Measurements from ENCODE around the gene RIT2. TPM values are rescaled to one million over a fixed set of nuclear protein-coding genes. Genes with fewer than 3 reads are reported as not detected.
A peak's percentile ranks its signal among the peaks of the same experiment; 100 is the strongest.

The RIT2 gene
- total and polyA plus RNA-seq, 8 donors, result not detected

DNA sequence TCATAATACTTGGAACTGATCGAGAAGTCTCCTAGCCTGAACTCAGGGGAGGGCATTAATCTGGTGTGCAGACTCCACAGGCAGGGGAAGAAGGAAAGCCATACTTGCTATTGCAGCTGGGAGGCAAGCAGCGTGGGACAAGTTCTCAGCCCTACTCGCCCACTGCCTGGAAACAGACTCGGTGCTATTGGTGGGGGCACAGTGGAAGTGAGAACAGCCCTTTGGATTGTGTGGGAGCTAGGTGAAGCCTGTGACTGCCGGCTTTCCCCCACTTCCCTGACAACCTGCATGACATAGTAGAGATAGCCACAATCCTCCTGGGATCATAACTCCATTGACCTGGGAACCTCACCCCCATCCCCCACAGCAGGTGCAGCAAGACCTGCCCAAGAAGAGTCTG, 301.3 kb downstream of the RIT2 start:
- no peaks in the 10 kb centered on the region for H3K27me3 ChIP-seq
- TF ChIP-seq POLR2AphosphoS5 (IDR thresholded peaks at IDR 0.05) (no peak), POLR2A (IDR thresholded peaks at IDR 0.05) (no peak), EP300 (IDR thresholded peaks at IDR 0.05) (no peak)
- TF ChIP-seq, protein P1, sequence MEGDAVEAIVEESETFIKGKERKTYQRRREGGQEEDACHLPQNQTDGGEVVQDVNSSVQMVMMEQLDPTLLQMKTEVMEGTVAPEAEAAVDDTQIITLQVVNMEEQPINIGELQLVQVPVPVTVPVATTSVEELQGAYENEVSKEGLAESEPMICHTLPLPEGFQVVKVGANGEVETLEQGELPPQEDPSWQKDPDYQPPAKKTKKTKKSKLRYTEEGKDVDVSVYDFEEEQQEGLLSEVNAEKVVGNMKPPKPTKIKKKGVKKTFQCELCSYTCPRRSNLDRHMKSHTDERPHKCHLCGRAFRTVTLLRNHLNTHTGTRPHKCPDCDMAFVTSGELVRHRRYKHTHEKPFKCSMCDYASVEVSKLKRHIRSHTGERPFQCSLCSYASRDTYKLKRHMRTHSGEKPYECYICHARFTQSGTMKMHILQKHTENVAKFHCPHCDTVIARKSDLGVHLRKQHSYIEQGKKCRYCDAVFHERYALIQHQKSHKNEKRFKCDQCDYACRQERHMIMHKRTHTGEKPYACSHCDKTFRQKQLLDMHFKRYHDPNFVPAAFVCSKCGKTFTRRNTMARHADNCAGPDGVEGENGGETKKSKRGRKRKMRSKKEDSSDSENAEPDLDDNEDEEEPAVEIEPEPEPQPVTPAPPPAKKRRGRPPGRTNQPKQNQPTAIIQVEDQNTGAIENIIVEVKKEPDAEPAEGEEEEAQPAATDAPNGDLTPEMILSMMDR (IDR thresholded peaks at IDR 0.05), result no peak
- WGBS, 5 donors, result 87 to 96% (median 92%) methylated on average over 5 of the region's 5 CpGs
- no peaks in the 10 kb centered on the region for H3K4me1 ChIP-seq
- DNase-seq, result no peak
- no peak overlapping the region for H3K27ac ChIP-seq
- intact Hi-C loops (cut with DNase I; ENCODE audit: low total_unique reads), result no loop called here
- H3K9me3 ChIP-seq, result no peaks in the 10 kb centered on the region
- H3K4me3 ChIP-seq, result no peak overlapping the region
- no peaks in the 10 kb centered on the region for H3K36me3 ChIP-seq

DNA sequence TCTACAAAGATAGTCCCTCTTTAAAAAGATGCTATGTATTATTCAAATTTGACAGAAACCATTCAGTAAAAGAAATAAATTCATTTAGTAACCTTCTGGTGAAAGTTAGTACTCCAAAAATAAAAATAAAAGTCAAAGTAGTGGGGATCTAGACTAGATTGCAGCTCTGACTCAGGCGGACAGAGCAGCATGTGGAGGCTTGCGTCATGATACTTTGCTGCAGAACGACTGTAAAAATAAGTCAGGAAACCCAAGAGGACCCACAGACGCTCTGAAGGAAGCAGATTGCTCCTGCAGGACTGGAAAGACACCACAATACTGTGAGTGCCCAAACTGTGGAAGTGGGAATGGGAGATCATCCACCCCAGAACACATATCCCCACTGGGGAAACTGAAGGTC, 301.9 kb downstream of the RIT2 start:
- Histone ChIP-seq H3K9me3 (no peaks in the 10 kb centered on the region), H3K4me3 (no peak overlapping the region), H3K36me3 (no peaks in the 10 kb centered on the region), H3K27ac (no peak overlapping the region), H3K27me3 (no peaks in the 10 kb centered on the region), H3K4me1 (no peaks in the 10 kb centered on the region)
- WGBS, 5 donors, result 77 to 93% (median 81%) methylated on average over 4 of the region's 4 CpGs
- intact Hi-C loops (cut with DNase I; ENCODE audit: low total_unique reads), result no loop called here
- no peak for DNase-seq
- TF ChIP-seq EP300 (IDR thresholded peaks at IDR 0.05) (no peak), POLR2AphosphoS5 (IDR thresholded peaks at IDR 0.05) (no peak), POLR2A (IDR thresholded peaks at IDR 0.05) (no peak)
- TF ChIP-seq, protein P1 (IDR thresholded peaks at IDR 0.05), result no peak

DNA sequence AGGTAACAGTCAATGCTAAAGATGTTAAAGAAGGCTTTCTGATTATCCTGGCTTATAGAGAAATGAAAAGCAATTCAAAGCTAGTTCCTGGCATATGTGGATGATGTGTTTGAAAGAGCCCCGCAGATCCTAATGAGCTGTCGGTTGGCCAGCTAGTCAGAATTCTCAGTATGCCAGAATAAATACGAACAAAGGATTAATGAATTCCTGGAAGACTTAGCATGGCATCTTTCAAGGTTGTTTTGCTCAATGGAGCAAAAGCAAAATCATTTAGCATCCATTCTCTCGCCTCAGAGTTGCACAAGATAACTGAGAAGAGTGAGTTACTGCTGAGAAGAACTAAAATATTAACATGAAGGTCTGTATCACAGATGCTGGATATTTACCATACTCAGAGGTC, 307.6 kb downstream of the RIT2 start:
- H3K4me1 ChIP-seq, result no peaks in the 10 kb centered on the region
- H3K9me3 ChIP-seq, result no peaks in the 10 kb centered on the region
- intact Hi-C loops (cut with DNase I; ENCODE audit: low total_unique reads), result no loop called here
- no peak for DNase-seq
- 55 to 83% (median 82%) methylated on average over 4 of the region's 4 CpGs for WGBS, 5 donors
- H3K4me3 ChIP-seq, result no peak overlapping the region
- no peaks in the 10 kb centered on the region for H3K27me3 ChIP-seq
- no peak for TF ChIP-seq POLR2A (IDR thresholded peaks at IDR 0.05)
- no peak for TF ChIP-seq POLR2AphosphoS5 (IDR thresholded peaks at IDR 0.05)
- no peak for TF ChIP-seq EP300 (IDR thresholded peaks at IDR 0.05)
- TF ChIP-seq, protein P1 (IDR thresholded peaks at IDR 0.05), result no peak
- no peak overlapping the region for H3K27ac ChIP-seq
- no peaks in the 10 kb centered on the region for H3K36me3 ChIP-seq

DNA sequence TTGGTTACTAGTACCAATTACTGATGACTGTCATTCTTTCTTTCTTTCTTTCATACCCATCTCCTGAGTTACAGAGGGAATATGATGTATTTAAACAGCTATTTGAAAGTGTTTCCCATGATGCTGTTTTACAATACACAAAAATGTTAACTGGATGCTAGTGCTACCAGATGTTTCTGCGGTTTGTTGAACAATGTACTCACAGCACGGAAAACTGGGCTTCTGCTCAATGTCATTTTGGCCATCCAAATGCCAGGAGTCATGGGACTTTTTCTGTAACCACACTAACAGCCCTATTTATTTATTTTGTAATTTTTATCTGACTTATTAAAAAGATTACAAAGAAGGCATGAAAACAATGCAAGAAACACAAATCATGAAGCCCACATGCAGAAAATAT, 313.8 kb downstream of the RIT2 start:
- Histone ChIP-seq H3K4me3 (no peak overlapping the region), H3K9me3 (no peaks in the 10 kb centered on the region), H3K27me3 (no peaks in the 10 kb centered on the region), H3K36me3 (no peaks in the 10 kb centered on the region), H3K27ac (no peak overlapping the region), H3K4me1 (no peaks in the 10 kb centered on the region)
- peak in 1 of 2 donors; percentile 5 for DNase-seq
- WGBS, 5 donors, result 76 to 83% (median 79%) methylated on average over 2 of the region's 2 CpGs
- TF ChIP-seq, protein P1 (IDR thresholded peaks at IDR 0.05), result no peak
- no peak for TF ChIP-seq EP300 (IDR thresholded peaks at IDR 0.05)
- no peak for TF ChIP-seq POLR2AphosphoS5 (IDR thresholded peaks at IDR 0.05)
- no peak for TF ChIP-seq POLR2A (IDR thresholded peaks at IDR 0.05)
- intact Hi-C loops (cut with DNase I; ENCODE audit: low total_unique reads), result no loop called here
